Memory B cell (primary cell): ENCODE measurements around the gene PPM1D.

ENCODE experiments used
- ATAC-seq: fragments of 150-1000 bp; cut with Tn5 transposase; 2 replicates; pipeline ENCODE4 v1.10.0; 2021; ENCODE audit warnings: low read depth, mild to moderate bottlenecking, moderate library complexity
- DNase-seq, 2 donors: peaks; one replicate each; pipeline ENCODE4 v3.0.0; 2022; ENCODE audit warnings: low spot score in 2 of 2
- H3K27ac Mint-ChIP-seq: one replicate; pipeline ENCODE4 v1.8.0; 2022; ENCODE audit warnings: mild to moderate bottlenecking, moderate library complexity, mixed read lengths
- H3K27me3 Mint-ChIP-seq: one replicate; pipeline ENCODE4 v1.8.0; 2022; ENCODE audit warnings: mixed read lengths
- H3K36me3 Mint-ChIP-seq: one replicate; pipeline ENCODE4 v1.8.0; 2022; ENCODE audit warnings: mild to moderate bottlenecking, mixed read lengths
- H3K4me1 Mint-ChIP-seq: one replicate; pipeline ENCODE4 v1.8.0; 2022; ENCODE audit warnings: mixed read lengths
- H3K4me3 Mint-ChIP-seq: one replicate; pipeline ENCODE4 v1.8.0; 2022; ENCODE audit warnings: mild to moderate bottlenecking, moderate library complexity, mixed read lengths
- H3K9me3 Mint-ChIP-seq: one replicate; pipeline ENCODE4 v1.8.0; 2022; ENCODE audit warnings: mixed read lengths

The PPM1D gene

GRCh38 chr17:60677308-60678117 is 77.5 kb downstream of the PPM1D start, which contains the start of gene BCAS3:
BCAS3 (plus strand) TSS chr17:60677851.
- H3K27me3 Mint-ChIP-seq = no peaks in the 10 kb centered on the region
- H3K27ac Mint-ChIP-seq = peak within 1 kb of the TSS; percentile 96
- H3K4me3 Mint-ChIP-seq = peak within 1 kb of the TSS; percentile 99
- ATAC-seq (peak; percentile 93), DNase-seq (peak; percentile 83 to 92)
- peaks cover 14% of the 10 kb centered on the region for H3K4me1 Mint-ChIP-seq
- peaks cover 1% of the 10 kb centered on the region for H3K9me3 Mint-ChIP-seq
- H3K36me3 Mint-ChIP-seq = peaks cover 4% of the 10 kb centered on the region

- H3K27ac Mint-ChIP-seq = peak overlapping the region; percentile 96
- no peaks in the 10 kb centered on the region for H3K27me3 Mint-ChIP-seq
- peaks cover 1% of the 10 kb centered on the region for H3K9me3 Mint-ChIP-seq
- H3K4me3 Mint-ChIP-seq = peak overlapping the region; percentile 99
- DNase-seq = no peak
- peaks cover 14% of the 10 kb centered on the region for H3K4me1 Mint-ChIP-seq
- H3K36me3 Mint-ChIP-seq = peaks cover 4% of the 10 kb centered on the region
- ATAC-seq = no peak
These were observed 78.1 kb downstream of the PPM1D start for GRCh38 chr17:60678118-60678444.

GRCh38 chr17:60679287-60679686 is 79.3 kb downstream of the PPM1D start:
- H3K27ac Mint-ChIP-seq = no peak overlapping the region
- DNase-seq = no peak
- ATAC-seq = no peak
- H3K9me3 Mint-ChIP-seq = peaks cover 1% of the 10 kb centered on the region
- H3K4me3 Mint-ChIP-seq = peak overlapping the region; percentile 16
- H3K27me3 Mint-ChIP-seq = no peaks in the 10 kb centered on the region
- peaks cover 7% of the 10 kb centered on the region for H3K36me3 Mint-ChIP-seq
- peaks cover 14% of the 10 kb centered on the region for H3K4me1 Mint-ChIP-seq

GRCh38 chr17:60680754-60681153 is 80.8 kb downstream of the PPM1D start:
- Mint-ChIP-seq H3K4me3 (no peak overlapping the region), H3K27me3 (no peaks in the 10 kb centered on the region), H3K9me3 (no peaks in the 10 kb centered on the region), H3K27ac (no peak overlapping the region), H3K4me1 (peaks cover 14% of the 10 kb centered on the region), H3K36me3 (peaks cover 16% of the 10 kb centered on the region)
- ATAC-seq (no peak), DNase-seq (no peak)

DNA sequence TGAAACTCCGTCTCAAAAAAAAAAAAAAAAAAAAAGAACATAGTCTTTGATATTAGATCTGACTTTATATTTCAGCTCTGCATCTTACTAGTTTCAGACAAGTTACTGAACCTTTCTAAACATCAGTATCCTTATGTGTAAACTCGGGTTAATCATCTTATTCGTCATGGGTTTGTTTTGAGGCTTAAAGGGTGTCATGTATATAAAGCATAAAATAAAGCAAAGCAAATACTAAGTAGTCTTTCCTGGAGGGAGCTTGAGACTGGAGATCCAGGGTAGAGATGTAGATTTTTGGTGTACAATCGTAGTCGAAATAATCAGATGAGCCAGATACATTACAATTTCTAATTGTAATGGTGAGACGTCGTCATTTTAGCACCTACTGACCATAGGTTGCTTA is 85.4 kb downstream of the PPM1D start:
- peaks cover 25% of the 10 kb centered on the region for H3K36me3 Mint-ChIP-seq
- H3K27me3 Mint-ChIP-seq = no peaks in the 10 kb centered on the region
- no peaks in the 10 kb centered on the region for H3K9me3 Mint-ChIP-seq
- ATAC-seq (no peak), DNase-seq (no peak)
- no peak overlapping the region for H3K27ac Mint-ChIP-seq
- no peak overlapping the region for H3K4me3 Mint-ChIP-seq
- no peaks in the 10 kb centered on the region for H3K4me1 Mint-ChIP-seq

DNA sequence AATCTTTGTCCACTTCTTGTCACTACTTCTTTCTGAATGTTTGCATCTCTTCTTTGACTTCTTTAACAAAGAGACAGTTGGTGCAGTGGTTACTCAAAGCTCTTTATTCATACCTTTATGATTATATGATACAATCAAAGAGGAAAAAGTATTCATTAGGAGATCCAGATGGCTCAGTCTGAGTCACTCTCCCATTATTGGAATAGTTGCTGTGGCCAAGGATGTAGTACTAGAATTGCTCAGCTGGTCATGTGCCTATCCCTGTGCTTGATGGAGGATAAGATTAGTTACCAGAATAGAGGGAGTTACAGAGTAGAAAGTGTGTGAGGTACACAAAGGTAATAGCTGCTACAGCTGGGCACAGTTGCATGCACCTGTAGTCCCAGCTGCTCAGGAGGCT is 96.0 kb downstream of the PPM1D start:
- H3K9me3 Mint-ChIP-seq = no peaks in the 10 kb centered on the region
- H3K27ac Mint-ChIP-seq = no peak overlapping the region
- no peaks in the 10 kb centered on the region for H3K4me1 Mint-ChIP-seq
- DNase-seq (no peak), ATAC-seq (no peak)
- H3K4me3 Mint-ChIP-seq = no peak overlapping the region
- peaks cover 28% of the 10 kb centered on the region for H3K36me3 Mint-ChIP-seq
- no peaks in the 10 kb centered on the region for H3K27me3 Mint-ChIP-seq

DNA sequence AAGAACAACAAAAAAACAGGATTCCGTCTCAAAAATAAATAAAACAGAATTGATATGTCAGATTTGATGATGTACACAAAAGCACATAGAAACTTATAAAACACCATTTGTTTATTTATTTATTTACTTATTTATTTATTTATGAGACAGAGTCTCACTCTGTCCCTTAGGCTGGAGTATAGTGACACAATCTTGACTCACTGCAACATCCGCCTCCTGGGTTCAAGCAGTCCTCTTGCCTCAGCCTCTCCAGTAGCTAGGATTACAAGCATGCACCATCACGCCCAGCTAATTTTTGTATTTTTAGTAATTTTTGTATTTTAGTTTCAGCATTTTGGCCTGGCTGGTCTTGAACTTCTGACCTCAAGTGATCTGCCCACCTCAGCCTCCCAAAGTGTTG is 99.1 kb downstream of the PPM1D start:
- no peaks in the 10 kb centered on the region for H3K9me3 Mint-ChIP-seq
- H3K4me3 Mint-ChIP-seq = no peak overlapping the region
- no peaks in the 10 kb centered on the region for H3K27me3 Mint-ChIP-seq
- no peak overlapping the region for H3K27ac Mint-ChIP-seq
- H3K36me3 Mint-ChIP-seq = peaks cover 23% of the 10 kb centered on the region
- DNase-seq = no peak
- no peaks in the 10 kb centered on the region for H3K4me1 Mint-ChIP-seq
- ATAC-seq = no peak

DNA sequence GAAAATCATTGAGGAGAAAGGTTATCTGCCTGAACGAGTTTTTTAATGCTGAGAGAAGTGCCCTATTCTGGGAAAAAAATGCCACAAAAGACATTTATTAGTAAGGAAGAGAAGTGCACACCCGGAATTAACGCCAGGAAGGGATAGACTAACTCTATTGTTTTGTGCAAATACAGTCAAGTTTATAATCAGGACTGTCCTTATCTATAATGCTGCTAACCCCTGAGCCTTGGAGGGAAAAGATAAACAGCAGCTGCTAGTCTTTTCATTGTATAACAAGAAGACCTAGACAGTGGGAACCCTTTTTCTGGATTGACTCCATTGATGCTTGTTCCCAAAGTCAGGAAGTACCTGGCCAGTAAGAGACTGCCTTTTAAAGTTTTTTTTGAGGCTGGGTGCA is 104.2 kb downstream of the PPM1D start:
- Mint-ChIP-seq H3K27ac (no peak overlapping the region), H3K27me3 (no peaks in the 10 kb centered on the region), H3K9me3 (no peaks in the 10 kb centered on the region), H3K4me1 (no peaks in the 10 kb centered on the region), H3K36me3 (peaks cover 18% of the 10 kb centered on the region), H3K4me3 (no peak overlapping the region)
- no peak for ATAC-seq
- no peak for DNase-seq

GRCh38 chr17:60712675-60713074 is 112.7 kb downstream of the PPM1D start:
- DNase-seq = no peak
- no peak for ATAC-seq
- H3K4me3 Mint-ChIP-seq = no peak overlapping the region
- H3K4me1 Mint-ChIP-seq = peaks cover 3% of the 10 kb centered on the region
- no peaks in the 10 kb centered on the region for H3K27me3 Mint-ChIP-seq
- peaks cover 29% of the 10 kb centered on the region for H3K36me3 Mint-ChIP-seq
- H3K9me3 Mint-ChIP-seq = no peaks in the 10 kb centered on the region
- H3K27ac Mint-ChIP-seq = no peak overlapping the region

DNA sequence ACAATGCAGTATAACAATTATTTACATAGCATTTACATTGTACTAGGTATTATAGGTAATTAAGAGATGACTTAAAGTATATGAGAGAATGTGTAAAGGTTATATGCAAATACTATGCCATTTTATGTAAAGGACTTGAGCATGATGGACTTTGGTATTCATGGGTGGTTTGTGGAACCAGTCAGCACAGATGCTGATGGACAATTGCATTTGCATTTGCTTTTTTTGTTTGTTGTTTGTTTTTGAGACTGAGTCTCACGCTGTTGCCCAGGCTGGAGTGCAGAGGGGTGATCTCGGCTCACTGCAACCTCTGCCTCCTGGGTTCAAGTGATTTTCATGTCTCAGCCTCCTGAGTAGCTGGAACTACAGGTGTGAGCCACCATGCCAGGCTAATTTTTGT is 113.6 kb downstream of the PPM1D start:
- no peak overlapping the region for H3K4me3 Mint-ChIP-seq
- no peak overlapping the region for H3K27ac Mint-ChIP-seq
- H3K36me3 Mint-ChIP-seq = peaks cover 29% of the 10 kb centered on the region
- H3K9me3 Mint-ChIP-seq = no peaks in the 10 kb centered on the region
- H3K27me3 Mint-ChIP-seq = no peaks in the 10 kb centered on the region
- DNase-seq = no peak
- peaks cover 3% of the 10 kb centered on the region for H3K4me1 Mint-ChIP-seq
- ATAC-seq = no peak
